Pancreas (tissue), 10 donors: ENCODE data around the gene TENT5C. TPM values are rescaled to one million over a fixed set of nuclear protein-coding genes. Genes with fewer than 3 reads are reported as not detected.

Source experiments
- ATAC-seq, 4 donors: fragments of 200-7000 bp; cut with Tn5 transposase; one replicate each; pipeline versions ENCODE4 v1.8.0 to v1.9.1; 2020; ENCODE audit warnings: mild to moderate bottlenecking in 4 of 4, moderate library complexity in 4 of 4
- DNase-seq, 6 donors: peaks; one replicate each; pipeline ENCODE4 v3.0.0-alpha.2; 2020
- FAIRE-seq: peaks from 2 replicates; lab custom pipeline; 2012; peaks lifted over from hg19 to GRCh38; lab: Jason Lieb, UNC
- H3K27ac ChIP-seq, 4 donors: fragments of 200-600 bp; sonication (generic); 1 replicate in 3 of 4; 2 replicates in 1 of 4; pipeline versions ENCODE4 v1.5.0 to v1.8.0; 2020
- H3K27me3 ChIP-seq, 4 donors: fragments of 200-600 bp; one replicate each; pipeline ENCODE4 v1.8.0; 2021
- H3K36me3 ChIP-seq, 3 donors: fragments of 200-600 bp; sonication (generic) in 1 of 3; one replicate each; pipeline versions ENCODE4 v1.5.0 to v1.8.0; 2020 to 2021
- H3K4me1 ChIP-seq, 3 donors: fragments of 200-600 bp; one replicate each; pipeline ENCODE4 v1.8.0; 2021
- H3K4me3 ChIP-seq, 4 donors: fragments of 200-600 bp; sonication (generic) in 2 of 4; one replicate each; pipeline versions ENCODE4 v1.5.0 to v1.8.0; 2020 to 2021
- H3K9me3 ChIP-seq, 4 donors: fragments of 200-600 bp; one replicate each; pipeline ENCODE4 v1.8.0; 2021
- WGBS, 2 donors: extraction: QIAGEN DNeasy Blood & Tissue Kit; methylation state at CpG; one replicate each; pipeline ENCODE4 v1.1.7; 2013; 5-methylcytosine and 5-hydroxymethylcytosine counted together
- intact Hi-C, 3 donors: fragments of 100-400 bp; cut with DNase I; formaldehyde crosslinking; loops; one replicate each; pipeline versions ENCODE4 v1.11.1 to v1.14.2; 2022
- polyA plus RNA-seq, 2 donors: library from polyadenylated mRNA; stranded (reverse); fragments of 200-250 nt; gene quantifications; one replicate each; pipeline ENCODE4 v1.2.3, GENCODE V29; 2013
- total RNA-seq, 6 donors: library from RNA; stranded (reverse); fragmentation: NEBNext Ultra II Directional in 4 of 6; extraction: Animal tissue kit (Norgen Biotek cat#: 25700) in 4 of 6; gene quantifications; one replicate each; pipeline versions ENCODE4 v1.2.1 to v1.2.4, GENCODE V29; 2021 to 2023
- TF ChIP-seq, protein P1 (sequence below), 4 donors: fragments of 200-600 bp; sonication (generic) in 3 of 4; IDR thresholded peaks; one replicate each; pipeline versions ENCODE4 v1.5.0 to v1.8.0; 2021; ENCODE audit warnings: antibody characterized with exemption in 4 of 4
- donor health status: healthy with polysubstance abuse.
- donor health status: DM: no; HTN: no; CAD: no; lungs with moderate emphysema.
- donor health status: DM: no; HTN: no; CAD: no.
- donor health status: control.
- donor health status: control.
- donor health status: Bipolar disorder and iron deficiency.
- donor health status: DM: yes; HTN: yes; CAD: no.
- donor health status: DM: no; HTN: no; CAD: no.
- donor health status: DM: no; HTN: no; CAD: no.
- donor health status: DM: yes; HTN: yes; CAD: no.

The TENT5C gene
- total and polyA plus RNA-seq, 8 donors, result 6.7 to 68.1 (median 31.5) TPM

DNA sequence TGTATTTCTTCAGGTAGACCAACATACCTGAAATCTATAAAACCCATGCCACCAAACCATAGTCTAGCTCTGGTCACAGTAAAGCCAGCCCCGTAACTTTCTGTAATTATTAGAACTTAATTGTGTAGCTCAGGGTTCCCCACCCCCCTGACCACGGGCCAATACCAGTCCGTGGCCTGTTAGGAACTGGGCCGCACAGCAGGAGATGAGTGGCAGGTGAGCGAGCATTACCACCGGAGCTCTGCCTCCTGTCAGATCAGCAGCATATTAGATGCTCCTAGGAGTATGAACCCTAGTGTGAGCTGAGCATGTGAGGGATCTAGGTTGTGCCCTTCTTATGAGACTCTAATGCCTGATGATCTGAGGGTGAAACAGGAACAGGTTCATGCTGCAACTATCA lies 14.6 kb downstream of the TENT5C start:
- peaks cover 24 to 63% (median 60%) of the 10 kb centered on the region in 3 donors for H3K4me1 ChIP-seq
- intact Hi-C loops, result no loop called here
- FAIRE-seq, result no peak
- H3K27ac ChIP-seq, result peak overlapping the region in 3 of 4 donors; percentile 10 to 45 (median 27)
- H3K27me3 ChIP-seq, result no peaks in the 10 kb centered on the region
- WGBS, 2 donors, result 24 to 44% methylated on average over 6 of the region's 6 CpGs
- no peaks in the 10 kb centered on the region for H3K9me3 ChIP-seq
- peak in 1 of 6 donors; percentile 13 for DNase-seq
- TF ChIP-seq, protein P1, sequence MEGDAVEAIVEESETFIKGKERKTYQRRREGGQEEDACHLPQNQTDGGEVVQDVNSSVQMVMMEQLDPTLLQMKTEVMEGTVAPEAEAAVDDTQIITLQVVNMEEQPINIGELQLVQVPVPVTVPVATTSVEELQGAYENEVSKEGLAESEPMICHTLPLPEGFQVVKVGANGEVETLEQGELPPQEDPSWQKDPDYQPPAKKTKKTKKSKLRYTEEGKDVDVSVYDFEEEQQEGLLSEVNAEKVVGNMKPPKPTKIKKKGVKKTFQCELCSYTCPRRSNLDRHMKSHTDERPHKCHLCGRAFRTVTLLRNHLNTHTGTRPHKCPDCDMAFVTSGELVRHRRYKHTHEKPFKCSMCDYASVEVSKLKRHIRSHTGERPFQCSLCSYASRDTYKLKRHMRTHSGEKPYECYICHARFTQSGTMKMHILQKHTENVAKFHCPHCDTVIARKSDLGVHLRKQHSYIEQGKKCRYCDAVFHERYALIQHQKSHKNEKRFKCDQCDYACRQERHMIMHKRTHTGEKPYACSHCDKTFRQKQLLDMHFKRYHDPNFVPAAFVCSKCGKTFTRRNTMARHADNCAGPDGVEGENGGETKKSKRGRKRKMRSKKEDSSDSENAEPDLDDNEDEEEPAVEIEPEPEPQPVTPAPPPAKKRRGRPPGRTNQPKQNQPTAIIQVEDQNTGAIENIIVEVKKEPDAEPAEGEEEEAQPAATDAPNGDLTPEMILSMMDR (IDR thresholded peaks at IDR 0.05), result no peak
- H3K36me3 ChIP-seq, result peaks cover 0 to 5% (median 0%) of the 10 kb centered on the region in 3 donors
- no peak for ATAC-seq
- H3K4me3 ChIP-seq, result no peak overlapping the region

GRCh38 chr1:117621316-117621715 lies 15.5 kb downstream of the TENT5C start:
- Histone ChIP-seq H3K36me3 (peaks cover 0 to 5% (median 0%) of the 10 kb centered on the region in 3 donors), H3K4me3 (no peak overlapping the region), H3K9me3 (no peaks in the 10 kb centered on the region), H3K4me1 (peaks cover 32 to 65% (median 62%) of the 10 kb centered on the region in 3 donors), H3K27me3 (no peaks in the 10 kb centered on the region), H3K27ac (peak overlapping the region in 3 of 4 donors; percentile 4 to 45 (median 27))
- no peak for FAIRE-seq
- intact Hi-C loops, result no loop called here
- 37 to 39% methylated on average over 4 of the region's 4 CpGs for WGBS, 2 donors
- peak in 1 of 6 donors; percentile 9 for DNase-seq
- TF ChIP-seq, protein P1 (IDR thresholded peaks at IDR 0.05), result no peak
- no peak for ATAC-seq

- Histone ChIP-seq H3K4me3 (no peak overlapping the region), H3K27ac (peak overlapping the region in 1 of 4 donors; percentile 19), H3K36me3 (peaks cover 0 to 5% (median 0%) of the 10 kb centered on the region in 3 donors), H3K9me3 (no peaks in the 10 kb centered on the region), H3K27me3 (no peaks in the 10 kb centered on the region), H3K4me1 (peaks cover 33 to 64% (median 61%) of the 10 kb centered on the region in 3 donors)
- FAIRE-seq (no peak), ATAC-seq (peak; percentile 25 to 64 (median 48)), DNase-seq (peak in 1 of 6 donors; percentile 51)
- intact Hi-C loops, result no loop called here
- TF ChIP-seq, protein P1 (IDR thresholded peaks at IDR 0.05), result no peak
- 30 to 41% methylated on average over 14 of the region's 14 CpGs for WGBS, 2 donors
These were observed 16.9 kb downstream of the TENT5C start for GRCh38 chr1:117622726-117623125.

GRCh38 chr1:117623141-117623540 lies 17.3 kb downstream of the TENT5C start:
- DNase-seq (no peak), ATAC-seq (peak in 3 of 4 donors; percentile 6 to 15 (median 7)), FAIRE-seq (no peak)
- H3K36me3 ChIP-seq, result peaks cover 0 to 5% (median 0%) of the 10 kb centered on the region in 3 donors
- WGBS, 2 donors, result 38 to 41% methylated on average over 9 of the region's 9 CpGs
- no peaks in the 10 kb centered on the region for H3K9me3 ChIP-seq
- no peak overlapping the region for H3K4me3 ChIP-seq
- TF ChIP-seq, protein P1 (IDR thresholded peaks at IDR 0.05), result no peak
- peaks cover 35 to 64% (median 61%) of the 10 kb centered on the region in 3 donors for H3K4me1 ChIP-seq
- H3K27me3 ChIP-seq, result no peaks in the 10 kb centered on the region
- intact Hi-C loops, result no loop called here
- peak overlapping the region in 3 of 4 donors; percentile 9 to 19 (median 18) for H3K27ac ChIP-seq

DNA sequence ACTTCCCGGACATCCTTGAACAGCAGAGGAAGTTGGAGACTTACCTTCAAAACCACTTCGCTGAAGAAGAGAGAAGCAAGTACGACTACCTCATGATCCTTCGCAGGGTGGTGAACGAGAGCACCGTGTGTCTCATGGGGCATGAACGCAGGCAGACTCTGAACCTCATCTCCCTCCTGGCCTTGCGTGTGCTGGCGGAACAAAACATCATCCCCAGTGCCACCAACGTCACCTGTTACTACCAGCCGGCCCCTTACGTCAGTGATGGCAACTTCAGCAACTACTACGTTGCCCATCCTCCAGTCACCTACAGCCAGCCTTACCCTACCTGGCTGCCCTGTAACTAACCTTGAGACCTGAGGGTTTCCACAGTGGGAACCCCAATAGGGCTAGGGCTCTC lies 17.9 kb downstream of the TENT5C start:
- H3K4me3 ChIP-seq, result no peak overlapping the region
- intact Hi-C loops, result no loop called here
- peak in 3 of 4 donors; percentile 8 to 21 (median 12) for ATAC-seq
- H3K9me3 ChIP-seq, result no peaks in the 10 kb centered on the region
- 45 to 58% methylated on average over 13 of the region's 13 CpGs for WGBS, 2 donors
- peaks cover 40 to 65% (median 62%) of the 10 kb centered on the region in 3 donors for H3K4me1 ChIP-seq
- peaks cover 0 to 5% (median 0%) of the 10 kb centered on the region in 3 donors for H3K36me3 ChIP-seq
- H3K27ac ChIP-seq, result peak overlapping the region in 1 of 4 donors; percentile 18
- FAIRE-seq, result no peak
- TF ChIP-seq, protein P1 (IDR thresholded peaks at IDR 0.05), result no peak
- peak in 1 of 6 donors; percentile 15 for DNase-seq
- no peaks in the 10 kb centered on the region for H3K27me3 ChIP-seq
